ENCODE results near the gene CPPED1. TPM values are rescaled to one million over a fixed set of nuclear protein-coding genes. Genes with fewer than 3 reads are reported as not detected.

CPPED1 gene
- total RNA-seq, 4 donors from 2014 or later = 4.1 to 17.3 (median 12.7) TPM

DNA sequence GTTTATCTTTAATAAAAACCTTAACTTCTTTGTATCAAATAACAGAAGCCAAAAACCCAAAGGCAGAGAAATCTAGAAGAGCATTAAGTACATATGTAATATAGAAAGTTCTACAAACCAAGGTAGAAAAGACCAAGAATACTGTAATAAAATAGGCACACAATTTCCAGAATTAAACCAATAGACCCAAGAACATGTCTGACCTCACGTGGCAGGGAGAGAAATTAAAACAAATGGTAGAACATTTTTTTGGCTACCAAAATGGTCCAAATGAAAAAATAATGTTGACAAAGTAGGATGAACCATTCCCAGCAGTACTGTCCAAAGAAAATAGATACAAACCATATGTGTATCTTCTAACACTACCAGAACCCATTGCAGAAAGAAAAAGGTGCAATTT, 183.5 kb downstream of the CPPED1 start:
- Histone ChIP-seq H3K27ac (no peak overlapping the region), H3K9me3 (no peaks in the 10 kb centered on the region), H3K4me3 (no peak overlapping the region), H3K4me1 (no peaks in the 10 kb centered on the region), H3K36me3 (no peaks in the 10 kb centered on the region), H3K27me3 (no peaks in the 10 kb centered on the region)
- intact Hi-C loops (cut with DNase I; ENCODE audit: low total_unique reads) = no loop called here
- WGBS, 2 donors (ENCODE audit: low coverage in 1 of 2) = 46% methylated on average over 1 of the region's 1 CpG; no CpG with 5 or more reads in 1 of the 2 donors
- in situ Hi-C loops (cut with MboI; ENCODE audit: low pct_ligation_motif_present in 1 of 4, low pct_unique_long_range_greater_than_20kb in 1 of 4, low sequenced_read_pairs in 3 of 4) = no loop called here
- DNase-seq = no peak
- TF ChIP-seq CTCF (IDR thresholded peaks at IDR 0.05) = no peak
- no peak for TF ChIP-seq EP300 (IDR thresholded peaks at IDR 0.05; ENCODE audit: low read depth)
- TF ChIP-seq POLR2A (IDR thresholded peaks at IDR 0.05) = no peak
- TF ChIP-seq POLR2AphosphoS5 (IDR thresholded peaks at IDR 0.05) = no peak

GRCh38 chr16:12618515-12618914, 185.2 kb downstream of the CPPED1 start:
- Histone ChIP-seq H3K36me3 (no peaks in the 10 kb centered on the region), H3K4me3 (no peak overlapping the region), H3K9me3 (no peaks in the 10 kb centered on the region), H3K27me3 (no peaks in the 10 kb centered on the region), H3K4me1 (no peaks in the 10 kb centered on the region), H3K27ac (no peak overlapping the region)
- no peak for DNase-seq
- intact Hi-C loops (cut with DNase I; ENCODE audit: low total_unique reads) = no loop called here
- in situ Hi-C loops (cut with MboI; ENCODE audit: low pct_ligation_motif_present in 1 of 4, low pct_unique_long_range_greater_than_20kb in 1 of 4, low sequenced_read_pairs in 3 of 4) = no loop called here
- WGBS, 2 donors (ENCODE audit: low coverage in 1 of 2) = 95 to 100% methylated on average over 1 to 3 of the region's 3 CpGs
- TF ChIP-seq EP300 (IDR thresholded peaks at IDR 0.05; ENCODE audit: low read depth) = no peak
- TF ChIP-seq POLR2A (IDR thresholded peaks at IDR 0.05) = no peak
- TF ChIP-seq POLR2AphosphoS5 (IDR thresholded peaks at IDR 0.05) = no peak
- TF ChIP-seq CTCF (IDR thresholded peaks at IDR 0.05) = no peak

GRCh38 chr16:12617401-12617819, 186.3 kb downstream of the CPPED1 start:
- Histone ChIP-seq H3K4me3 (no peak overlapping the region), H3K27me3 (no peaks in the 10 kb centered on the region), H3K27ac (no peak overlapping the region), H3K9me3 (no peaks in the 10 kb centered on the region), H3K36me3 (no peaks in the 10 kb centered on the region), H3K4me1 (no peaks in the 10 kb centered on the region)
- intact Hi-C loops (cut with DNase I; ENCODE audit: low total_unique reads) (no loop called here), in situ Hi-C loops (cut with MboI; ENCODE audit: low pct_ligation_motif_present in 1 of 4, low pct_unique_long_range_greater_than_20kb in 1 of 4, low sequenced_read_pairs in 3 of 4) (no loop called here)
- WGBS, 2 donors (ENCODE audit: low coverage in 1 of 2) = 72 to 100% methylated on average over 1 to 9 of the region's 9 CpGs
- TF ChIP-seq EP300 (IDR thresholded peaks at IDR 0.05; ENCODE audit: low read depth) = no peak
- no peak for TF ChIP-seq CTCF (IDR thresholded peaks at IDR 0.05)
- TF ChIP-seq POLR2A (IDR thresholded peaks at IDR 0.05) = no peak
- TF ChIP-seq POLR2AphosphoS5 (IDR thresholded peaks at IDR 0.05) = no peak
- no peak for DNase-seq

DNA sequence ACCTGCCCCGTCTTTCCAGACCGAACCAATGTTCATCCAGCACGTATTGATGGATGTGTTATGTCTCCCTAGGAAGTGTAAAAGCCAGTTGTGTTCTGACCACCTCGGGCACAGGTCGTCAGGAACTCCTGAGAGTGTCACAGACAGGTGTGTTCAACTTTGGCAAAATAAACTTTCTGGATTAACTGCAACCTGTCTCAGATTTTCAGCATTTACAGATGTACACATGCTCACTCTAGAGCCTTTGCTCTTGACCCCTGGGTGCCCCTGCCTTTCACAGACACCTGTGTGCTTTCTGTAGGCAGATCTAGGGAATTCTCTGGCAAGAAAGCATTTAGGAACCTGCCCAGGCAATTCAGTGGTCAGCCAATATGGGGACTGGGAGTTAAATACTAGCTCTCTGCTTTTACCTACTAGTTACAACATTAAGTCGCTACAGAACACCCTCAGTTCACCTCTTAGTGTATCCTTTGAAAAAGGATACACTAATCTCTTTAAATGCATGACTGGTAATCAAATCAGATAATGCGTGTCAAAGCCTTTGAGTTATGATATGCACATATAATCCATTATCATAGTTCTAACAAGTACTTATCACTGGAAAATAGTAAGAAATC, 188.9 kb downstream of the CPPED1 start:
- intact Hi-C loops (cut with DNase I; ENCODE audit: low total_unique reads) = no loop called here
- 86 to 100% methylated on average over 4 to 7 of the region's 7 CpGs for WGBS, 2 donors (ENCODE audit: low coverage in 1 of 2)
- in situ Hi-C loops (cut with MboI; ENCODE audit: low pct_ligation_motif_present in 1 of 4, low pct_unique_long_range_greater_than_20kb in 1 of 4, low sequenced_read_pairs in 3 of 4) = no loop called here

More for the DNA sequence above, 188.9 kb downstream of the CPPED1 start:
- Histone ChIP-seq H3K4me3 (no peak overlapping the region), H3K4me1 (no peaks in the 10 kb centered on the region), H3K27me3 (no peaks in the 10 kb centered on the region), H3K9me3 (no peaks in the 10 kb centered on the region), H3K36me3 (no peaks in the 10 kb centered on the region), H3K27ac (no peak overlapping the region)
- no peak for DNase-seq
- TF ChIP-seq EP300 (IDR thresholded peaks at IDR 0.05; ENCODE audit: low read depth) = no peak
- TF ChIP-seq POLR2A (IDR thresholded peaks at IDR 0.05) = no peak
- no peak for TF ChIP-seq POLR2AphosphoS5 (IDR thresholded peaks at IDR 0.05)
- TF ChIP-seq CTCF (IDR thresholded peaks at IDR 0.05) = no peak

Measured in transverse colon (tissue), 4 donors.